Peyer's patch (tissue), 4 donors: ENCODE measurements around the gene CASKIN2. TPM values are rescaled to one million over a fixed set of nuclear protein-coding genes. Genes with fewer than 3 reads are reported as not detected.

Experiments used
- DNase-seq, 3 donors: peaks; one replicate each; pipeline ENCODE4 v3.0.0-alpha.2; 2017 to 2019
- H3K27ac ChIP-seq, 4 donors: fragments of 200-600 bp; sonication (generic); one replicate each; pipeline ENCODE4 v1.5.1; 2016 to 2019
- H3K27me3 ChIP-seq, 2 donors: fragments of 200-600 bp; sonication (generic); one replicate each; pipeline ENCODE4 v1.5.1; 2019
- H3K36me3 ChIP-seq, 3 donors: fragments of 200-600 bp; sonication (generic); one replicate each; pipeline ENCODE4 v1.5.1; 2016 to 2019
- H3K4me1 ChIP-seq, 4 donors: fragments of 200-600 bp; sonication (generic); one replicate each; pipeline ENCODE4 v1.5.1; 2016 to 2019
- H3K4me3 ChIP-seq, 4 donors: fragments of 200-600 bp; sonication (generic); 1 replicate in 3 of 4; 2 replicates in 1 of 4; pipeline ENCODE4 v1.5.1; 2016 to 2019; ENCODE audit warnings: mild to moderate bottlenecking in 1 of 4
- H3K9me3 ChIP-seq, 4 donors: fragments of 200-600 bp; sonication (generic); one replicate each; pipeline ENCODE4 v1.5.1; 2016 to 2019; ENCODE audit warnings: mild to moderate bottlenecking in 1 of 4
- POLR2A ChIP-seq, 2 donors: fragments of 450-650 bp; IDR thresholded peaks; one replicate each; pipeline ENCODE4 v1.5.1; 2017; ENCODE audit warnings: antibody characterized with exemption in 2 of 2, mild to moderate bottlenecking in 2 of 2, moderate library complexity in 2 of 2
- total RNA-seq, 4 donors: library from RNA; depleted of rRNA; stranded (reverse); fragments of >200 nt; gene quantifications; one replicate each; pipeline ENCODE4 v1.1.0, GENCODE V29; 2016
- TF ChIP-seq, protein P1 (sequence below), 6 experiments: fragments of 450-650 bp in 4 of 6; fragments of 200-600 bp in 2 of 6; sonication (generic) in 1 of 6; IDR thresholded peaks; one replicate each; pipeline ENCODE4 v1.5.1; 2017 to 2019; ENCODE audit warnings: antibody characterized with exemption in 6 of 6, mild to moderate bottlenecking in 3 of 6, moderate library complexity in 1 of 6

The CASKIN2 gene
- total RNA-seq, 4 donors from 2014 or later, result 12.4 to 24.0 (median 17.3) TPM

GRCh38 chr17:75561927-75562603 lies 46.7 kb upstream of the CASKIN2 start:
- H3K4me3 ChIP-seq, result no peak overlapping the region
- TF ChIP-seq, protein P1, sequence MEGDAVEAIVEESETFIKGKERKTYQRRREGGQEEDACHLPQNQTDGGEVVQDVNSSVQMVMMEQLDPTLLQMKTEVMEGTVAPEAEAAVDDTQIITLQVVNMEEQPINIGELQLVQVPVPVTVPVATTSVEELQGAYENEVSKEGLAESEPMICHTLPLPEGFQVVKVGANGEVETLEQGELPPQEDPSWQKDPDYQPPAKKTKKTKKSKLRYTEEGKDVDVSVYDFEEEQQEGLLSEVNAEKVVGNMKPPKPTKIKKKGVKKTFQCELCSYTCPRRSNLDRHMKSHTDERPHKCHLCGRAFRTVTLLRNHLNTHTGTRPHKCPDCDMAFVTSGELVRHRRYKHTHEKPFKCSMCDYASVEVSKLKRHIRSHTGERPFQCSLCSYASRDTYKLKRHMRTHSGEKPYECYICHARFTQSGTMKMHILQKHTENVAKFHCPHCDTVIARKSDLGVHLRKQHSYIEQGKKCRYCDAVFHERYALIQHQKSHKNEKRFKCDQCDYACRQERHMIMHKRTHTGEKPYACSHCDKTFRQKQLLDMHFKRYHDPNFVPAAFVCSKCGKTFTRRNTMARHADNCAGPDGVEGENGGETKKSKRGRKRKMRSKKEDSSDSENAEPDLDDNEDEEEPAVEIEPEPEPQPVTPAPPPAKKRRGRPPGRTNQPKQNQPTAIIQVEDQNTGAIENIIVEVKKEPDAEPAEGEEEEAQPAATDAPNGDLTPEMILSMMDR (IDR thresholded peaks at IDR 0.05), result no peak
- TF ChIP-seq POLR2A (IDR thresholded peaks at IDR 0.05), result no peak
- no peak overlapping the region for H3K27ac ChIP-seq
- no peak for DNase-seq
- H3K4me1 ChIP-seq, result peaks cover 0 to 14% (median 4%) of the 10 kb centered on the region in 4 donors
- no peaks in the 10 kb centered on the region for H3K27me3 ChIP-seq
- H3K36me3 ChIP-seq, result peaks cover 0 to 84% (median 0%) of the 10 kb centered on the region in 3 donors
- H3K9me3 ChIP-seq, result no peaks in the 10 kb centered on the region

GRCh38 chr17:75559958-75560533 lies 44.7 kb upstream of the CASKIN2 start:
- Histone ChIP-seq H3K4me3 (no peak overlapping the region), H3K4me1 (peaks cover 0 to 23% (median 2%) of the 10 kb centered on the region in 4 donors), H3K27ac (no peak overlapping the region), H3K27me3 (no peaks in the 10 kb centered on the region), H3K9me3 (no peaks in the 10 kb centered on the region), H3K36me3 (peaks cover 0 to 64% (median 0%) of the 10 kb centered on the region in 3 donors)
- TF ChIP-seq POLR2A (IDR thresholded peaks at IDR 0.05), result no peak
- TF ChIP-seq, protein P1 (IDR thresholded peaks at IDR 0.05), result no peak
- DNase-seq, result no peak

GRCh38 chr17:75558666-75559530 lies 43.6 kb upstream of the CASKIN2 start:
- H3K9me3 ChIP-seq, result no peaks in the 10 kb centered on the region
- H3K4me1 ChIP-seq, result peaks cover 0 to 23% (median 2%) of the 10 kb centered on the region in 4 donors
- H3K27ac ChIP-seq, result no peak overlapping the region
- TF ChIP-seq, protein P1 (IDR thresholded peaks at IDR 0.05), result no peak
- no peak for TF ChIP-seq POLR2A (IDR thresholded peaks at IDR 0.05)
- no peaks in the 10 kb centered on the region for H3K27me3 ChIP-seq
- DNase-seq, result no peak
- H3K36me3 ChIP-seq, result peaks cover 0 to 52% (median 0%) of the 10 kb centered on the region in 3 donors
- no peak overlapping the region for H3K4me3 ChIP-seq

GRCh38 chr17:75557852-75558665 lies 42.7 kb upstream of the CASKIN2 start:
- peak in 1 of 2 donors; percentile 12 for TF ChIP-seq POLR2A (IDR thresholded peaks at IDR 0.05)
- TF ChIP-seq, protein P1 (IDR thresholded peaks at IDR 0.05), result no peak
- H3K27ac ChIP-seq, result peak overlapping the region in 2 of 4 donors; percentile 59 to 88
- peaks cover 0 to 48% (median 0%) of the 10 kb centered on the region in 3 donors for H3K36me3 ChIP-seq
- no peak overlapping the region for H3K4me3 ChIP-seq
- H3K4me1 ChIP-seq, result peaks cover 0 to 23% (median 2%) of the 10 kb centered on the region in 4 donors
- peak in 1 of 3 donors; percentile 52 for DNase-seq
- H3K27me3 ChIP-seq, result no peaks in the 10 kb centered on the region
- no peaks in the 10 kb centered on the region for H3K9me3 ChIP-seq
